Right atrium auricular region (tissue), 2 donors: ENCODE results near the gene MSANTD2. TPM values are rescaled to one million over a fixed set of nuclear protein-coding genes. Genes with fewer than 3 reads are reported as not detected.

ENCODE experiments used
- DNase-seq: peaks from one replicate; pipeline ENCODE4 v3.0.0-alpha.2; 2019; ENCODE audit warnings: low spot score
- H3K27ac ChIP-seq, 2 donors: fragments of 200-600 bp; sonication (generic); 1 replicate in 1 of 2; 2 replicates in 1 of 2; pipeline ENCODE4 v1.5.1; 2016 to 2019
- H3K27me3 ChIP-seq, 2 donors: fragments of 200-600 bp; sonication (generic); one replicate each; pipeline versions ENCODE4 v1.5.1 to v1.6.0; 2017 to 2019
- H3K36me3 ChIP-seq: fragments of 200-600 bp; sonication (generic); one replicate; pipeline ENCODE4 v1.5.1; 2016
- H3K4me1 ChIP-seq, 2 donors: fragments of 200-600 bp; sonication (generic); one replicate each; pipeline versions ENCODE4 v1.5.1 to v1.6.0; 2017 to 2019
- H3K4me3 ChIP-seq, 2 donors: fragments of 200-600 bp; sonication (generic); 1 replicate in 1 of 2; 2 replicates in 1 of 2; pipeline ENCODE4 v1.5.1; 2017 to 2019; ENCODE audit warnings: mild to moderate bottlenecking in 1 of 2, moderate library complexity in 1 of 2
- H3K9me3 ChIP-seq, 2 donors: fragments of 200-600 bp; sonication (generic); one replicate each; pipeline ENCODE4 v1.5.1; 2019
- total RNA-seq, 2 donors: library from RNA; depleted of rRNA; stranded (reverse); fragments of >200 nt; gene quantifications; one replicate each; pipeline ENCODE4 v1.1.0, GENCODE V29; 2016
- TF ChIP-seq, protein P1 (sequence below), 2 donors: fragments of 200-600 bp; sonication (generic); IDR thresholded peaks; one replicate each; pipeline ENCODE4 v1.5.1; 2019; ENCODE audit warnings: antibody characterized with exemption in 2 of 2

MSANTD2 gene
- total RNA-seq, 2 donors from 2014 or later = 2.9 to 6.5 TPM

GRCh38 chr11:124732230-124732629 is 68.0 kb downstream of the MSANTD2 start:
- Histone ChIP-seq H3K27ac (no peak overlapping the region), H3K27me3 (no peaks in the 10 kb centered on the region), H3K4me3 (no peak overlapping the region), H3K9me3 (no peaks in the 10 kb centered on the region), H3K4me1 (no peaks in the 10 kb centered on the region), H3K36me3 (no peaks in the 10 kb centered on the region)
- TF ChIP-seq, protein P1, sequence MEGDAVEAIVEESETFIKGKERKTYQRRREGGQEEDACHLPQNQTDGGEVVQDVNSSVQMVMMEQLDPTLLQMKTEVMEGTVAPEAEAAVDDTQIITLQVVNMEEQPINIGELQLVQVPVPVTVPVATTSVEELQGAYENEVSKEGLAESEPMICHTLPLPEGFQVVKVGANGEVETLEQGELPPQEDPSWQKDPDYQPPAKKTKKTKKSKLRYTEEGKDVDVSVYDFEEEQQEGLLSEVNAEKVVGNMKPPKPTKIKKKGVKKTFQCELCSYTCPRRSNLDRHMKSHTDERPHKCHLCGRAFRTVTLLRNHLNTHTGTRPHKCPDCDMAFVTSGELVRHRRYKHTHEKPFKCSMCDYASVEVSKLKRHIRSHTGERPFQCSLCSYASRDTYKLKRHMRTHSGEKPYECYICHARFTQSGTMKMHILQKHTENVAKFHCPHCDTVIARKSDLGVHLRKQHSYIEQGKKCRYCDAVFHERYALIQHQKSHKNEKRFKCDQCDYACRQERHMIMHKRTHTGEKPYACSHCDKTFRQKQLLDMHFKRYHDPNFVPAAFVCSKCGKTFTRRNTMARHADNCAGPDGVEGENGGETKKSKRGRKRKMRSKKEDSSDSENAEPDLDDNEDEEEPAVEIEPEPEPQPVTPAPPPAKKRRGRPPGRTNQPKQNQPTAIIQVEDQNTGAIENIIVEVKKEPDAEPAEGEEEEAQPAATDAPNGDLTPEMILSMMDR (IDR thresholded peaks at IDR 0.05) = no peak
- no peak for DNase-seq

GRCh38 chr11:124729571-124729970 is 70.6 kb downstream of the MSANTD2 start:
- no peaks in the 10 kb centered on the region for H3K27me3 ChIP-seq
- no peak overlapping the region for H3K4me3 ChIP-seq
- no peaks in the 10 kb centered on the region for H3K9me3 ChIP-seq
- H3K36me3 ChIP-seq = no peaks in the 10 kb centered on the region
- peaks cover 0 to 17% of the 10 kb centered on the region in 2 donors for H3K4me1 ChIP-seq
- H3K27ac ChIP-seq = no peak overlapping the region
- DNase-seq = no peak
- TF ChIP-seq, protein P1 (IDR thresholded peaks at IDR 0.05) = no peak

GRCh38 chr11:124728134-124728533 is 72.1 kb downstream of the MSANTD2 start:
- H3K36me3 ChIP-seq = no peaks in the 10 kb centered on the region
- DNase-seq = no peak
- H3K27ac ChIP-seq = no peak overlapping the region

DNA sequence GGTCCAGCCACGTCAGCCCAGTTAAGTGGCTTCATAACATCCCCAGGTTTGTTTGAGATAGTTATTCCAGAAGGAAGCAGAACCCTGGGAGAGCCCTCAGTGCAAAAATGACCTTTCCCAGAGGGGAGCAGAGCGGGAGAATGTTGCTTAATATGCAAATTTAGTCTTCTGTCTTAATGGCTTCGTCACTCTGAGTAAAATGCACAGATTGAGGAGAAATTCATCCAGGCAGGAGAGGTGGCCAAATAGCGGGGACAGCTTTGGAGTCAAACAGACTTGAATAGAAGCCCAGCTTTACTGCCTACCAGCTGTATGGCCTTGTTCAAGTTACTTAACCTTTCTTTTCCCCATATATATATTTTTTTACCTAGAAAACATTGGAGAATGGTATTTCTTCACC is 72.7 kb downstream of the MSANTD2 start:
- H3K27ac ChIP-seq = no peak overlapping the region
- TF ChIP-seq, protein P1 (IDR thresholded peaks at IDR 0.05) = no peak

More at GRCh38 chr11:124728134-124728533, 72.1 kb downstream of the MSANTD2 start:
- no peaks in the 10 kb centered on the region for H3K9me3 ChIP-seq
- H3K4me1 ChIP-seq = peaks cover 0 to 17% of the 10 kb centered on the region in 2 donors
- TF ChIP-seq, protein P1 (IDR thresholded peaks at IDR 0.05) = no peak
- no peak overlapping the region for H3K4me3 ChIP-seq
- no peaks in the 10 kb centered on the region for H3K27me3 ChIP-seq

DNA sequence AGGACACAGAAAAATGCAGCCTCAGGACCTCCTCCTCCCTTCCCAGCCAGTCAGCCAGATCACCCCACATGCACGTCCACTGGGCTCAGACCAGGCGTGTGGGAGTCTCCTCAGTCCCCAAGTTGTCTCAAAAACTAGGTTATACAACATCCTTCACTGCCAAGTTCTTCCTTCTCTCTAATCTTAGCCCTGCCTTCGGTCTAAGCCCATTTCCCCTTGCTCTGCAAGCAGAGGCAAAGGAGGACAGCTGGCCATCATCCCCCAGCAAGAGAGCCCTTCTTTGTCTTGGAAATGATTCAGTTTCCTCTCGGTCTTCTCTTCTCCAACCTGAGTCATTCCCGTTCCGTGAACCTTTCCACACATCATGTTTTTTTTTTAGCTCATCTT is 74.5 kb downstream of the MSANTD2 start:
- Histone ChIP-seq H3K9me3 (no peaks in the 10 kb centered on the region), H3K4me1 (peaks cover 0 to 17% of the 10 kb centered on the region in 2 donors), H3K27ac (no peak overlapping the region), H3K4me3 (no peak overlapping the region), H3K27me3 (no peaks in the 10 kb centered on the region), H3K36me3 (no peaks in the 10 kb centered on the region)
- DNase-seq = no peak
- TF ChIP-seq, protein P1 (IDR thresholded peaks at IDR 0.05) = no peak

More for the DNA sequence above, 72.7 kb downstream of the MSANTD2 start:
- DNase-seq = no peak
- Histone ChIP-seq H3K9me3 (no peaks in the 10 kb centered on the region), H3K27me3 (no peaks in the 10 kb centered on the region), H3K36me3 (no peaks in the 10 kb centered on the region), H3K4me1 (peaks cover 0 to 17% of the 10 kb centered on the region in 2 donors), H3K4me3 (no peak overlapping the region)
